ENCODE results near the gene ADH5. TPM values are rescaled to one million over a fixed set of nuclear protein-coding genes. Genes with fewer than 3 reads are reported as not detected.
"Not testable (repeated sequence)": the region's sequence is repeated elsewhere in the genome, so short reads cannot be mapped to it uniquely, and the experiment has no call there.

ADH5 gene
- total RNA-seq, 3 donors from 2014 or later: 136 to 236 (median 192) TPM

GRCh38 chr4:99126376-99126775, 37.8 kb upstream of the ADH5 start:
- intact Hi-C loops (cut with DNase I, micrococcal nuclease): loop anchor here in 1 of 2 donors (10.0 kb wide), 1 partner anchor 278 kb away; no protein-coding TSS in a partner anchor
- DNase-seq (no peak), ATAC-seq (no peak)
- TF ChIP-seq CTCF (IDR thresholded peaks at IDR 0.05): no peak
- Histone ChIP-seq H3K36me3 (ENCODE audit: low read depth) (no peaks in the 10 kb centered on the region), H3K9me3 (no peaks in the 10 kb centered on the region), H3K4me3 (no peak overlapping the region), H3K4me1 (ENCODE audit: low read depth) (no peaks in the 10 kb centered on the region)

- DNase-seq (no peak), ATAC-seq (no peak)
- Histone ChIP-seq H3K4me3 (no peak overlapping the region), H3K36me3 (ENCODE audit: low read depth) (no peaks in the 10 kb centered on the region), H3K9me3 (no peaks in the 10 kb centered on the region), H3K4me1 (ENCODE audit: low read depth) (no peaks in the 10 kb centered on the region)
- intact Hi-C loops (cut with DNase I, micrococcal nuclease): loop anchor here in 1 of 2 donors (10.0 kb wide), 1 partner anchor 284 kb away; no protein-coding TSS in a partner anchor
- no peak for TF ChIP-seq CTCF (IDR thresholded peaks at IDR 0.05)
Measured at GRCh38 chr4:99121008-99121407, 32.4 kb upstream of the ADH5 start.

- Histone ChIP-seq H3K4me1 (ENCODE audit: low read depth) (no peaks in the 10 kb centered on the region), H3K9me3 (no peaks in the 10 kb centered on the region), H3K36me3 (ENCODE audit: low read depth) (no peaks in the 10 kb centered on the region), H3K4me3 (no peak overlapping the region)
- intact Hi-C loops (cut with DNase I, micrococcal nuclease): loop anchor here in 1 of 2 donors (10.0 kb wide), 1 partner anchor 284 kb away; no protein-coding TSS in a partner anchor
- ATAC-seq (no peak), DNase-seq (no peak)
- no peak for TF ChIP-seq CTCF (IDR thresholded peaks at IDR 0.05)
Measured at GRCh38 chr4:99120501-99120900, 31.9 kb upstream of the ADH5 start.

- Histone ChIP-seq H3K4me3 (no peak overlapping the region), H3K4me1 (ENCODE audit: low read depth) (no peaks in the 10 kb centered on the region), H3K36me3 (ENCODE audit: low read depth) (no peaks in the 10 kb centered on the region), H3K9me3 (no peaks in the 10 kb centered on the region)
- intact Hi-C loops (cut with DNase I, micrococcal nuclease): loop anchor here in 1 of 2 donors (10.0 kb wide), 1 partner anchor 287 kb away; no protein-coding TSS in a partner anchor
- ATAC-seq (no peak), DNase-seq (no peak)
- TF ChIP-seq CTCF (IDR thresholded peaks at IDR 0.05): no peak
Measured at GRCh38 chr4:99117876-99118693, 29.5 kb upstream of the ADH5 start.

- H3K4me3 ChIP-seq; H3K4me1 ChIP-seq (ENCODE audit: low read depth); H3K9me3 ChIP-seq; ATAC-seq; DNase-seq; H3K36me3 ChIP-seq (ENCODE audit: low read depth): not testable (repeated sequence)
- intact Hi-C loops (cut with DNase I, micrococcal nuclease): loop anchor here in 1 of 2 donors (10.0 kb wide), 1 partner anchor 288 kb away; no protein-coding TSS in a partner anchor
Measured at GRCh38 chr4:99117122-99117841, 28.7 kb upstream of the ADH5 start.

- ATAC-seq; H3K4me1 ChIP-seq (ENCODE audit: low read depth); H3K9me3 ChIP-seq; H3K36me3 ChIP-seq (ENCODE audit: low read depth); DNase-seq; H3K4me3 ChIP-seq; intact Hi-C loops (cut with DNase I, micrococcal nuclease): not testable (repeated sequence)
Measured at GRCh38 chr4:99109286-99109685, 20.7 kb upstream of the ADH5 start.

All from mucosa of descending colon (tissue), 3 donors.